LoVo (cell line): ENCODE measurements around the gene SLC10A3.

Source experiments
- DNase-seq: peaks from one replicate; pipeline ENCODE4 v3.0.0-alpha.2; 2016; ENCODE audit warnings: low spot score

Gene SLC10A3

GRCh38 chrX:154463611-154464220 is 26.7 kb downstream of the SLC10A3 start:
- DNase-seq: no peak

- no peak for DNase-seq
Measured at GRCh38 chrX:154462396-154462795, 28.0 kb downstream of the SLC10A3 start.

GRCh38 chrX:154460326-154460725 is 30.1 kb downstream of the SLC10A3 start:
- no peak for DNase-seq

GRCh38 chrX:154459832-154460231 is 30.6 kb downstream of the SLC10A3 start:
- DNase-seq: no peak

GRCh38 chrX:154458954-154459778 is 31.3 kb downstream of the SLC10A3 start:
- DNase-seq: peak; percentile 42

- peak; percentile 47 for DNase-seq
Measured at GRCh38 chrX:154458116-154458953, 32.1 kb downstream of the SLC10A3 start, which contains the start of gene PLXNA3. PLXNA3 (plus strand) TSS chrX:154458281; CDS start chrX:154460184, 1,903 bp downstream.

GRCh38 chrX:154457491-154458115 is 32.8 kb downstream of the SLC10A3 start:
- DNase-seq: peak; percentile 56

GRCh38 chrX:154452823-154453222 is 37.6 kb downstream of the SLC10A3 start:
- DNase-seq: no peak

GRCh38 chrX:154450312-154450711 is 40.1 kb downstream of the SLC10A3 start:
- DNase-seq: no peak

GRCh38 chrX:154449618-154450017 is 40.8 kb downstream of the SLC10A3 start:
- no peak for DNase-seq

GRCh38 chrX:154448484-154448883 is 41.9 kb downstream of the SLC10A3 start:
- DNase-seq: no peak

GRCh38 chrX:154446430-154446829 is 44.0 kb downstream of the SLC10A3 start:
- no peak for DNase-seq

- DNase-seq: no peak
Measured at GRCh38 chrX:154445776-154446175, 44.7 kb downstream of the SLC10A3 start.

GRCh38 chrX:154444755-154445246 is 45.6 kb downstream of the SLC10A3 start:
- no peak for DNase-seq

GRCh38 chrX:154443992-154444754 is 46.3 kb downstream of the SLC10A3 start, which contains the start of gene FAM50A:
FAM50A (plus strand) TSS chrX:154444141; CDS start chrX:154444236, 95 bp downstream.
- peak; percentile 66 for DNase-seq

GRCh38 chrX:154443479-154443910 is 46.9 kb downstream of the SLC10A3 start:
- DNase-seq: no peak

- no peak for DNase-seq
Measured at GRCh38 chrX:154441984-154442707, 48.3 kb downstream of the SLC10A3 start.

GRCh38 chrX:154441564-154441963 is 48.9 kb downstream of the SLC10A3 start:
- DNase-seq: no peak

- no peak for DNase-seq
Measured at GRCh38 chrX:154440623-154441357, 49.6 kb downstream of the SLC10A3 start.
